Tibial nerve (tissue), 4 donors: ENCODE measurements around the gene NBAS.
"Not testable (repeated sequence)": the region's sequence is repeated elsewhere in the genome, so short reads cannot be mapped to it uniquely, and the experiment has no call there.

ENCODE experiments used
- EP300 ChIP-seq, 2 donors: sonication (generic); formaldehyde crosslinking; IDR thresholded peaks; one replicate each; pipeline ENCODE4 v1.6.1; 2017; ENCODE audit warnings: antibody characterized with exemption in 2 of 2, mild to moderate bottlenecking in 1 of 2
- POLR2A ChIP-seq, 2 donors: fragments of 450-650 bp; IDR thresholded peaks; one replicate each; pipeline ENCODE4 v1.6.1; 2017; ENCODE audit warnings: antibody characterized with exemption in 2 of 2, mild to moderate bottlenecking in 2 of 2, moderate library complexity in 2 of 2
- TF ChIP-seq, protein P1 (sequence below), 5 experiments: fragments of 200-600 bp in 3 of 5; fragments of 450-650 bp in 2 of 5; sonication (generic) in 3 of 5; IDR thresholded peaks; one replicate each; pipeline ENCODE4 v1.5.1; 2016 to 2019; ENCODE audit warnings: antibody characterized with exemption in 5 of 5, mild to moderate bottlenecking in 3 of 5, moderate library complexity in 2 of 5

DNA sequence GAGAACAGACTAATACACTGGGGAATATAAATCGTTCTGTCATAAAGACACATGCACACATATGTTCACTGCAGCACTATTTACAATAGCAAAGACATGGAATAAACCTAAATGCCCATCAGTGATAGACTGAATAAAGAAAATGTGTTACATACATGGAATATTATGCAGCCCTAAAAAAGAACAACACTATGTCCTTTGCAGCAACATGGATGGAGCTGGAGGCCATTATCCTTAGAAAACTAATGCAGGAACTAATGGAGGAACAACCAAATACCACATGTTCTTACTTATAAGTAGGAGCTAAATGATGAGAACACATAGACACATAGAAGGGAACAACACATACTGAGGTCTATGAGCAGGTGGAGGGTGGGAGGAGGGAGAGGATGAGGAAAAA, 61.9 kb downstream of the NBAS start:
- TF ChIP-seq, protein P1, sequence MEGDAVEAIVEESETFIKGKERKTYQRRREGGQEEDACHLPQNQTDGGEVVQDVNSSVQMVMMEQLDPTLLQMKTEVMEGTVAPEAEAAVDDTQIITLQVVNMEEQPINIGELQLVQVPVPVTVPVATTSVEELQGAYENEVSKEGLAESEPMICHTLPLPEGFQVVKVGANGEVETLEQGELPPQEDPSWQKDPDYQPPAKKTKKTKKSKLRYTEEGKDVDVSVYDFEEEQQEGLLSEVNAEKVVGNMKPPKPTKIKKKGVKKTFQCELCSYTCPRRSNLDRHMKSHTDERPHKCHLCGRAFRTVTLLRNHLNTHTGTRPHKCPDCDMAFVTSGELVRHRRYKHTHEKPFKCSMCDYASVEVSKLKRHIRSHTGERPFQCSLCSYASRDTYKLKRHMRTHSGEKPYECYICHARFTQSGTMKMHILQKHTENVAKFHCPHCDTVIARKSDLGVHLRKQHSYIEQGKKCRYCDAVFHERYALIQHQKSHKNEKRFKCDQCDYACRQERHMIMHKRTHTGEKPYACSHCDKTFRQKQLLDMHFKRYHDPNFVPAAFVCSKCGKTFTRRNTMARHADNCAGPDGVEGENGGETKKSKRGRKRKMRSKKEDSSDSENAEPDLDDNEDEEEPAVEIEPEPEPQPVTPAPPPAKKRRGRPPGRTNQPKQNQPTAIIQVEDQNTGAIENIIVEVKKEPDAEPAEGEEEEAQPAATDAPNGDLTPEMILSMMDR (IDR thresholded peaks at IDR 0.05) = not testable (repeated sequence)
- not testable (repeated sequence) for TF ChIP-seq POLR2A, EP300 (IDR thresholded peaks at IDR 0.05)
